GM04504 (cell line): Measurements from ENCODE around the gene RAPGEF5.

ENCODE experiments used
- DNase-seq: peaks from one replicate; pipeline ENCODE4 v3.0.0-alpha.2; 2012; ENCODE audit warnings: low read depth

RAPGEF5 gene

GRCh38 chr7:22348379-22348778 is 8.6 kb downstream of the RAPGEF5 start:
- DNase-seq = no peak

- no peak for DNase-seq
Observed at GRCh38 chr7:22346383-22347107, 10.4 kb downstream of the RAPGEF5 start.

- DNase-seq = no peak
Observed at GRCh38 chr7:22344655-22345054, 12.3 kb downstream of the RAPGEF5 start.

GRCh38 chr7:22343612-22344011 is 13.3 kb downstream of the RAPGEF5 start:
- DNase-seq = no peak

- no peak for DNase-seq
Observed at GRCh38 chr7:22343071-22343470, 13.9 kb downstream of the RAPGEF5 start.

GRCh38 chr7:22339725-22340390 is 17.1 kb downstream of the RAPGEF5 start:
- no peak for DNase-seq

GRCh38 chr7:22338877-22339276 is 18.1 kb downstream of the RAPGEF5 start:
- no peak for DNase-seq

- DNase-seq = no peak
Observed at GRCh38 chr7:22338411-22338810, 18.5 kb downstream of the RAPGEF5 start.

- no peak for DNase-seq
Observed at GRCh38 chr7:22333680-22334141, 23.2 kb downstream of the RAPGEF5 start.

GRCh38 chr7:22332461-22332870 is 24.5 kb downstream of the RAPGEF5 start:
- DNase-seq = no peak

- DNase-seq = no peak
Observed at GRCh38 chr7:22331704-22332103, 25.2 kb downstream of the RAPGEF5 start.

GRCh38 chr7:22330903-22331302 is 26.1 kb downstream of the RAPGEF5 start:
- no peak for DNase-seq

GRCh38 chr7:22329816-22330524 is 27.0 kb downstream of the RAPGEF5 start:
- DNase-seq = no peak

GRCh38 chr7:22326181-22326580 is 30.8 kb downstream of the RAPGEF5 start:
- DNase-seq = no peak

- no peak for DNase-seq
Observed at GRCh38 chr7:22325671-22326070, 31.3 kb downstream of the RAPGEF5 start.

GRCh38 chr7:22323714-22324113 is 33.2 kb downstream of the RAPGEF5 start:
- no peak for DNase-seq

- no peak for DNase-seq
Observed at GRCh38 chr7:22320416-22320815, 36.5 kb downstream of the RAPGEF5 start.

GRCh38 chr7:22319424-22320403 is 37.2 kb downstream of the RAPGEF5 start:
- DNase-seq = no peak

GRCh38 chr7:22318376-22318775 is 38.6 kb downstream of the RAPGEF5 start:
- DNase-seq = no peak

- no peak for DNase-seq
Observed at GRCh38 chr7:22317632-22318031, 39.3 kb downstream of the RAPGEF5 start.

GRCh38 chr7:22316914-22317313 is 40.0 kb downstream of the RAPGEF5 start:
- no peak for DNase-seq

- DNase-seq = no peak
Observed at GRCh38 chr7:22307816-22308215, 49.1 kb downstream of the RAPGEF5 start.
